HT1080 (cell line): ENCODE data around the gene CA14. TPM values are rescaled to one million over a fixed set of nuclear protein-coding genes. Genes with fewer than 3 reads are reported as not detected.
"Not testable (repeated sequence)": the region's sequence is repeated elsewhere in the genome, so short reads cannot be mapped to it uniquely, and the experiment has no call there.

Source experiments
- DNase-seq: peaks from one replicate; pipeline ENCODE4 v3.0.0-alpha.2; 2015; ENCODE audit warnings: low read depth
- polyA plus RNA-seq, 2 experiments: library from polyadenylated mRNA; depleted of rRNA; stranded (reverse); fragments of >200 nt; gene quantifications; 2 replicates each; pipeline ENCODE4 v1.2.3, GENCODE V29; 2015
- total RNA-seq: library from RNA; depleted of rRNA; stranded (reverse); fragments of >200 nt; shearing (Covaris generic); gene quantifications from 2 replicates; pipeline ENCODE4 v1.2.3, GENCODE V29; 2014; rRNA removed

CA14 gene
- not detected in 2 replicates for total RNA-seq
- not detected in 2 replicates for polyA plus RNA-seq (2015; cell fraction: cytosol; rRNA removed)
- polyA plus RNA-seq (2015; cell fraction: nucleus; rRNA removed): 0.22 TPM in 1 of 2 replicates, not detected in the other

GRCh38 chr1:150257624-150258585 lies at the start of gene CA14:
Gene CA14 (plus strand): TSS chr1:150257774. CDS start chr1:150258129, 355 bp downstream.
- no peak for DNase-seq

GRCh38 chr1:150208460-150208859 lies 49.1 kb upstream of the CA14 start:
- not testable (repeated sequence) for DNase-seq

GRCh38 chr1:150210091-150210490 lies 47.5 kb upstream of the CA14 start:
- no peak for DNase-seq

GRCh38 chr1:150210706-150211105 lies 46.9 kb upstream of the CA14 start:
- no peak for DNase-seq

- DNase-seq: no peak
These were observed 45.5 kb upstream of the CA14 start for GRCh38 chr1:150212070-150212469.

GRCh38 chr1:150213170-150214098 lies 44.1 kb upstream of the CA14 start:
- peak; percentile 82 for DNase-seq

- DNase-seq: not testable (repeated sequence)
These were observed 43.3 kb upstream of the CA14 start for GRCh38 chr1:150214099-150214756.

- DNase-seq: not testable (repeated sequence)
These were observed 41.7 kb upstream of the CA14 start for GRCh38 chr1:150215855-150216254.

GRCh38 chr1:150221552-150221951 lies 36.0 kb upstream of the CA14 start:
- no peak for DNase-seq

- DNase-seq: no peak
These were observed 32.6 kb upstream of the CA14 start for GRCh38 chr1:150224983-150225382.

- no peak for DNase-seq
These were observed 32.0 kb upstream of the CA14 start for GRCh38 chr1:150225546-150225945.

- no peak for DNase-seq
These were observed 31.1 kb upstream of the CA14 start for GRCh38 chr1:150226486-150226885.

- DNase-seq: no peak
These were observed 30.3 kb upstream of the CA14 start for GRCh38 chr1:150227228-150227627.

- not testable (repeated sequence) for DNase-seq
These were observed 29.3 kb upstream of the CA14 start for GRCh38 chr1:150228246-150228645.

GRCh38 chr1:150232921-150233320 lies 24.7 kb upstream of the CA14 start:
- not testable (repeated sequence) for DNase-seq

- DNase-seq: no peak
These were observed 23.9 kb upstream of the CA14 start for GRCh38 chr1:150233359-150234308.

- DNase-seq: no peak
These were observed 23.3 kb upstream of the CA14 start for GRCh38 chr1:150234309-150234565.

- DNase-seq: peak; percentile 77
These were observed 22.8 kb upstream of the CA14 start for GRCh38 chr1:150234566-150235293.

GRCh38 chr1:150235294-150235851 lies 22.2 kb upstream of the CA14 start:
- no peak for DNase-seq
